DOHH2 (cell line): ENCODE measurements around the gene TUNAR.

Experiments
- H3F3A ChIP-seq: fragments of 200-600 bp; sonication (generic), shearing (Covaris generic); 2 replicates; pipeline ENCODE4 v1.6.0; 2016; ENCODE audit warnings: antibody characterized with exemption, mild to moderate bottlenecking; ENCODE audit not compliant: control insufficient read depth, insufficient read depth
- H3K27ac ChIP-seq: fragments of 200-600 bp; sonication (generic); 2 replicates; pipeline ENCODE4 v1.5.1; 2014; ENCODE audit warnings: low read depth, mild to moderate bottlenecking, low read length, moderate library complexity
- H3K27me3 ChIP-seq: fragments of 200-600 bp; sonication (generic); 2 replicates; pipeline ENCODE4 v1.6.1; 2014; ENCODE audit warnings: mild to moderate bottlenecking, low read length, mixed read lengths; ENCODE audit not compliant: control insufficient read depth
- H3K36me3 ChIP-seq: fragments of 200-600 bp; sonication (generic); 2 replicates; pipeline ENCODE4 v1.6.1; 2014; ENCODE audit warnings: mild to moderate bottlenecking, low read length, moderate library complexity, mixed read lengths; ENCODE audit not compliant: control insufficient read depth
- H3K4me1 ChIP-seq: fragments of 200-600 bp; sonication (generic); 2 replicates; pipeline ENCODE4 v1.6.1; 2014; ENCODE audit warnings: mild to moderate bottlenecking, low read length, mixed read lengths; ENCODE audit not compliant: control insufficient read depth
- H3K4me2 ChIP-seq: fragments of 200-600 bp; sonication (generic); 2 replicates; pipeline ENCODE4 v1.6.0; 2014; ENCODE audit warnings: mild to moderate bottlenecking, low read length, moderate library complexity
- H3K4me3 ChIP-seq: fragments of 200-600 bp; sonication (generic); 2 replicates; pipeline ENCODE4 v1.5.1; 2014; ENCODE audit warnings: mild to moderate bottlenecking, low read length, mixed read lengths
- H3K79me2 ChIP-seq: fragments of 200-600 bp; sonication (generic); 2 replicates; pipeline ENCODE4 v1.6.1; 2014; ENCODE audit warnings: mild to moderate bottlenecking, low read length, mixed read lengths; ENCODE audit not compliant: control insufficient read depth
- H3K9me2 ChIP-seq: fragments of 200-600 bp; sonication (generic); replicated peaks from 2 replicates; pipeline ENCODE4 v1.6.1; 2014; ENCODE audit warnings: mild to moderate bottlenecking, low read length, mixed read lengths; ENCODE audit not compliant: control insufficient read depth
- H3K9me3 ChIP-seq: fragments of 200-600 bp; sonication (generic); 2 replicates; pipeline ENCODE4 v1.6.1; 2014; ENCODE audit warnings: antibody characterized with exemption, low read length, mixed read lengths; ENCODE audit not compliant: control insufficient read depth, insufficient read depth
- H4K20me1 ChIP-seq: fragments of 200-600 bp; sonication (generic); 2 replicates; pipeline ENCODE4 v1.6.0; 2014; ENCODE audit warnings: low read depth, mild to moderate bottlenecking, antibody characterized with exemption, low read length, moderate library complexity; ENCODE audit not compliant: control insufficient read depth, insufficient read depth
- CTCF ChIP-seq: fragments of 200-600 bp; sonication (generic); IDR thresholded peaks from one replicate; pipeline ENCODE4 v1.5.1; 2014; ENCODE audit warnings: antibody characterized with exemption, mild to moderate bottlenecking, low read depth, low read length; ENCODE audit not compliant: poor library complexity, severe bottlenecking
- EZH2phosphoT487 ChIP-seq: fragments of 200-600 bp; sonication (generic); IDR thresholded peaks from 2 replicates; pipeline ENCODE4 v1.6.1; 2017; ENCODE audit warnings: borderline replicate concordance, mild to moderate bottlenecking, antibody characterized with exemption, low read length, moderate library complexity, mixed read lengths

TUNAR gene

GRCh38 chr14:95857275-95857674, 19.4 kb upstream of the TUNAR start:
- H3K9me3 ChIP-seq: no peaks in the 10 kb centered on the region
- H3K36me3 ChIP-seq: no peaks in the 10 kb centered on the region
- H3K9me2 ChIP-seq: no peaks in the 10 kb centered on the region
- TF ChIP-seq EZH2phosphoT487 (no peak), CTCF (no peak)
- H3F3A ChIP-seq: no peaks in the 10 kb centered on the region
- no peak overlapping the region for H3K27ac ChIP-seq
- H3K4me2 ChIP-seq: no peak overlapping the region
- H3K27me3 ChIP-seq: peaks cover 27% of the 10 kb centered on the region
- H3K79me2 ChIP-seq: no peaks in the 10 kb centered on the region
- no peaks in the 10 kb centered on the region for H3K4me1 ChIP-seq
- H3K4me3 ChIP-seq: no peak overlapping the region
- H4K20me1 ChIP-seq: no peaks in the 10 kb centered on the region

GRCh38 chr14:95858893-95859292, 17.7 kb upstream of the TUNAR start:
- Histone ChIP-seq H3K4me3 (no peak overlapping the region), H3K36me3 (no peaks in the 10 kb centered on the region), H3K79me2 (no peaks in the 10 kb centered on the region), H3F3A (no peaks in the 10 kb centered on the region), H3K9me3 (no peaks in the 10 kb centered on the region), H4K20me1 (no peaks in the 10 kb centered on the region), H3K4me2 (no peak overlapping the region), H3K4me1 (no peaks in the 10 kb centered on the region), H3K9me2 (no peaks in the 10 kb centered on the region), H3K27me3 (peaks cover 29% of the 10 kb centered on the region), H3K27ac (no peak overlapping the region)
- TF ChIP-seq CTCF: no peak

- H3K9me2 ChIP-seq: no peaks in the 10 kb centered on the region
- no peaks in the 10 kb centered on the region for H3K79me2 ChIP-seq
- TF ChIP-seq CTCF (no peak), EZH2phosphoT487 (no peak)
- H3F3A ChIP-seq: no peaks in the 10 kb centered on the region
- H3K27ac ChIP-seq: no peak overlapping the region
- H3K27me3 ChIP-seq: peaks cover 30% of the 10 kb centered on the region
- H3K4me1 ChIP-seq: no peaks in the 10 kb centered on the region
- H3K36me3 ChIP-seq: no peaks in the 10 kb centered on the region
- no peaks in the 10 kb centered on the region for H4K20me1 ChIP-seq
- H3K9me3 ChIP-seq: no peaks in the 10 kb centered on the region
- H3K4me2 ChIP-seq: no peak overlapping the region
- H3K4me3 ChIP-seq: no peak overlapping the region
Observed at GRCh38 chr14:95862243-95862642, 14.4 kb upstream of the TUNAR start.

- Histone ChIP-seq H3K9me2 (no peaks in the 10 kb centered on the region), H3K4me2 (no peak overlapping the region), H3F3A (no peaks in the 10 kb centered on the region), H3K27ac (no peak overlapping the region), H4K20me1 (no peaks in the 10 kb centered on the region), H3K79me2 (no peaks in the 10 kb centered on the region), H3K36me3 (no peaks in the 10 kb centered on the region), H3K27me3 (peaks cover 38% of the 10 kb centered on the region), H3K9me3 (no peaks in the 10 kb centered on the region), H3K4me3 (no peak overlapping the region), H3K4me1 (no peaks in the 10 kb centered on the region)
- TF ChIP-seq CTCF (no peak), EZH2phosphoT487 (no peak)
Observed at GRCh38 chr14:95863295-95863694, 13.3 kb upstream of the TUNAR start.
